ENCODE data around the gene CDAN1.
A peak's percentile ranks its signal among the peaks of the same experiment; 100 is the strongest.
"Not testable (repeated sequence)": the region's sequence is repeated elsewhere in the genome, so short reads cannot be mapped to it uniquely, and the experiment has no call there.

The CDAN1 gene

GRCh38 chr15:42736793-42737528, at the start of gene CDAN1:
TSS of gene CDAN1 (minus strand) at chr15:42737128. CDS start at chr15:42737102, 26 bp downstream.
- peak; percentile 46 for DNase-seq

GRCh38 chr15:42785569-42785968, 48.6 kb upstream of the CDAN1 start:
- no peak for DNase-seq

- no peak for DNase-seq
Measured at GRCh38 chr15:42784705-42785104, 47.8 kb upstream of the CDAN1 start.

GRCh38 chr15:42782716-42783115, 45.8 kb upstream of the CDAN1 start:
- DNase-seq = no peak

- DNase-seq = no peak
Measured at GRCh38 chr15:42775416-42775815, 38.5 kb upstream of the CDAN1 start.

- no peak for DNase-seq
Measured at GRCh38 chr15:42772901-42773300, 36.0 kb upstream of the CDAN1 start.

GRCh38 chr15:42772144-42772543, 35.2 kb upstream of the CDAN1 start:
- DNase-seq = no peak

GRCh38 chr15:42766109-42766508, 29.2 kb upstream of the CDAN1 start:
- not testable (repeated sequence) for DNase-seq

GRCh38 chr15:42764154-42764731, 27.3 kb upstream of the CDAN1 start:
- not testable (repeated sequence) for DNase-seq

GRCh38 chr15:42761813-42762212, 24.9 kb upstream of the CDAN1 start:
- not testable (repeated sequence) for DNase-seq

- no peak for DNase-seq
Measured at GRCh38 chr15:42760759-42761158, 23.8 kb upstream of the CDAN1 start.

GRCh38 chr15:42759093-42759492, 22.2 kb upstream of the CDAN1 start:
- DNase-seq = no peak

- no peak for DNase-seq
Measured at GRCh38 chr15:42750306-42750705, 13.4 kb upstream of the CDAN1 start.

- no peak for DNase-seq
Measured at GRCh38 chr15:42749266-42749665, 12.3 kb upstream of the CDAN1 start.

GRCh38 chr15:42744195-42744594, 7.3 kb upstream of the CDAN1 start:
- DNase-seq = no peak

GRCh38 chr15:42742149-42742548, 5.2 kb upstream of the CDAN1 start:
- no peak for DNase-seq

- DNase-seq = no peak
Measured at GRCh38 chr15:42741710-42742109, 4.8 kb upstream of the CDAN1 start.

- no peak for DNase-seq
Measured at GRCh38 chr15:42737529-42738328, 801 bp upstream of the CDAN1 start.

GRCh38 chr15:42736178-42736792, 643 bp downstream of the CDAN1 start:
- DNase-seq = no peak

GRCh38 chr15:42735382-42736165, 1.4 kb downstream of the CDAN1 start:
- DNase-seq = no peak

- no peak for DNase-seq
Measured at GRCh38 chr15:42734076-42734672, 2.8 kb downstream of the CDAN1 start.

- DNase-seq = no peak
Measured at GRCh38 chr15:42733027-42733426, 3.9 kb downstream of the CDAN1 start.

Data from NCI-H1694 treated with DMSO at 0.1 percent for 48 hours (cell line).